ENCODE data around the gene SP2. TPM values are rescaled to one million over a fixed set of nuclear protein-coding genes. Genes with fewer than 3 reads are reported as not detected.

Gene SP2
- total and polyA plus RNA-seq, 2 of the 8 experiments (the other 6 are each of a cell fraction or from before 2014, with no cell fraction given), result 5.6 to 13.8 TPM

DNA sequence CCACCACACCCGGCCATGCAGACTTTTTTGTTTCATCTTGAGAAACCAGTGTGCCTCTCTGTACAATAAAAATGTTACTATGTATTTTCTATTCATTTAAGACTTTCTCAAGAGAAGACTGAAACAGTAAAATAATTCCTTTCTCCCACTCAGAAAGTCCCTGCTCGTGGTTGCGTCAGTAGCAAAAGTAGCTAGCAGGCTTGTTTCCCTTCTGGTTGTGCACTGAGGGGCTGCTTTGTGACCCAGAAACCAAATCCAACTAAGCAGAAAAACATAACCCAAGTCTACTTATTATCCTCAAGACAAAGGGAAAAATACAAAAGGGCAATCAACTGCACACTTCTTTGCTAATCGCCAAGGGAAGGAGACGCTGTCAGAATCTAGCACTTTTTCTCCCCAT lies 41.9 kb downstream of the SP2 start (continued):
- TF ChIP-seq, protein P1, sequence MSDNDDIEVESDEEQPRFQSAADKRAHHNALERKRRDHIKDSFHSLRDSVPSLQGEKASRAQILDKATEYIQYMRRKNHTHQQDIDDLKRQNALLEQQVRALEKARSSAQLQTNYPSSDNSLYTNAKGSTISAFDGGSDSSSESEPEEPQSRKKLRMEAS (IDR thresholded peaks at IDR 0.05), result no peak
- TF ChIP-seq TBP (IDR thresholded peaks at IDR 0.05; ENCODE audit: low read depth, low read length) (no peak), RNF2 (IDR thresholded peaks at IDR 0.05; ENCODE audit: borderline replicate concordance, low read depth, low read length, missing control alignments, poor library complexity, severe bottlenecking) (no peak), KDM4A (IDR thresholded peaks at IDR 0.05; ENCODE audit: low read depth, low read length, severe bottlenecking) (no peak), CHD1 (IDR thresholded peaks at IDR 0.05; ENCODE audit: low read depth, low read length) (no peak), ZNF274 (IDR thresholded peaks at IDR 0.05; ENCODE audit: borderline replicate concordance, extremely low read depth, low read length) (no peak), SP2 (IDR thresholded peaks at IDR 0.05; ENCODE audit: low read length) (no peak), NRF1 (IDR thresholded peaks at IDR 0.05; ENCODE audit: low read depth, low read length) (no peak)
- TF ChIP-seq, protein P2, sequence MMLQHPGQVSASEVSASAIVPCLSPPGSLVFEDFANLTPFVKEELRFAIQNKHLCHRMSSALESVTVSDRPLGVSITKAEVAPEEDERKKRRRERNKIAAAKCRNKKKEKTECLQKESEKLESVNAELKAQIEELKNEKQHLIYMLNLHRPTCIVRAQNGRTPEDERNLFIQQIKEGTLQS (IDR thresholded peaks at IDR 0.05; ENCODE audit: insufficient read depth, low read depth, low read length), result no peak
